Measurements from ENCODE around the gene NUCB2. TPM values are rescaled to one million over a fixed set of nuclear protein-coding genes. Genes with fewer than 3 reads are reported as not detected.
A peak's percentile ranks its signal among the peaks of the same experiment; 100 is the strongest.

NUCB2 gene
- polyA plus RNA-seq, 3 donors, result 8.6 to 41.3 (median 31.4) TPM

DNA sequence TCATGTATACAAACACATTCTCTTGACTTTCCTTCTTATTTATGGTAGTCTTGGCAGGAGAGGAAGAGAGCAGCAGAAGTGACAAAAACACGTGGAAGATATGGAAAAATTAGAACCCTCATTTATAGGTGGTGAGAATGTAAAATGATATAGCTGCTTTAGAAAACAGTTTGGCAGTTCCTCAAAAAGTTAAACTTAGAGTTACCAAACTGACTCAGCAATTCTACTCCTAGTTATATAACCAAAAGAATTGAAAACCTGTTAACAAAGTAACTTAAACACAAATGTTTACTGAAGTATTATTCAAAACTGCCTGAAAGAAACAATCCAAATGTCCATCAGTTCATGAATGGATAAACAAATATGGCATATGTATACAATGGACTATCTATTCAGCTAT is 16.8 kb downstream of the NUCB2 start:
- Histone ChIP-seq H3K27me3 (ENCODE audit: control insufficient read depth in 2 of 2, insufficient read depth in 2 of 2, low read length in 2 of 2) (no peaks in the 10 kb centered on the region), H4K20me1 (ENCODE audit: insufficient read depth, low read length) (no peaks in the 10 kb centered on the region), H3K9ac (ENCODE audit: insufficient read depth, low read length, poor library complexity, severe bottlenecking) (no peak overlapping the region), H3K79me2 (ENCODE audit: insufficient read depth, low read length) (peaks cover 42% of the 10 kb centered on the region), H3K9me3 (replicated peaks in 1 of 2; ENCODE audit: control insufficient read depth in 1 of 2, insufficient read depth in 1 of 2, low read length in 2 of 2) (no peaks in the 10 kb centered on the region), H3K36me3 (replicated peaks in 1 of 2; ENCODE audit: control insufficient read depth in 1 of 2, insufficient read depth in 2 of 2, low read length in 2 of 2) (peaks cover 7 to 23% of the 10 kb centered on the region in 2 donors), H3K4me2 (replicated peaks; ENCODE audit: extremely low read depth, low read length, poor library complexity, severe bottlenecking) (no peak overlapping the region), H3K4me3 (replicated peaks in 1 of 3; ENCODE audit: low read depth in 2 of 3, low read length in 3 of 3) (no peak overlapping the region), H3K4me1 (ENCODE audit: control insufficient read depth in 1 of 2, insufficient read depth in 2 of 2, low read length in 2 of 2) (peaks cover 17 to 34% of the 10 kb centered on the region in 2 donors), H3K27ac (ENCODE audit: low read depth in 1 of 2, low read length in 2 of 2) (peak overlapping the region in 1 of 2 donors; percentile 58), H2AFZ (ENCODE audit: insufficient read depth, low read depth, low read length, poor library complexity, severe bottlenecking) (no peak overlapping the region)
- H3K9me3 Mint-ChIP-seq, result no peaks in the 10 kb centered on the region
- H3K4me3 Mint-ChIP-seq, result no peak overlapping the region
- TF ChIP-seq, protein P1, sequence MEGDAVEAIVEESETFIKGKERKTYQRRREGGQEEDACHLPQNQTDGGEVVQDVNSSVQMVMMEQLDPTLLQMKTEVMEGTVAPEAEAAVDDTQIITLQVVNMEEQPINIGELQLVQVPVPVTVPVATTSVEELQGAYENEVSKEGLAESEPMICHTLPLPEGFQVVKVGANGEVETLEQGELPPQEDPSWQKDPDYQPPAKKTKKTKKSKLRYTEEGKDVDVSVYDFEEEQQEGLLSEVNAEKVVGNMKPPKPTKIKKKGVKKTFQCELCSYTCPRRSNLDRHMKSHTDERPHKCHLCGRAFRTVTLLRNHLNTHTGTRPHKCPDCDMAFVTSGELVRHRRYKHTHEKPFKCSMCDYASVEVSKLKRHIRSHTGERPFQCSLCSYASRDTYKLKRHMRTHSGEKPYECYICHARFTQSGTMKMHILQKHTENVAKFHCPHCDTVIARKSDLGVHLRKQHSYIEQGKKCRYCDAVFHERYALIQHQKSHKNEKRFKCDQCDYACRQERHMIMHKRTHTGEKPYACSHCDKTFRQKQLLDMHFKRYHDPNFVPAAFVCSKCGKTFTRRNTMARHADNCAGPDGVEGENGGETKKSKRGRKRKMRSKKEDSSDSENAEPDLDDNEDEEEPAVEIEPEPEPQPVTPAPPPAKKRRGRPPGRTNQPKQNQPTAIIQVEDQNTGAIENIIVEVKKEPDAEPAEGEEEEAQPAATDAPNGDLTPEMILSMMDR (IDR thresholded peaks at IDR 0.05), result no peak
- no peaks in the 10 kb centered on the region for H3K27me3 Mint-ChIP-seq (ENCODE audit: low read depth in 3 of 3)
- peaks cover 36% of the 10 kb centered on the region for H3K4me1 Mint-ChIP-seq
- intact Hi-C loops (cut with micrococcal nuclease), result no loop called here
- H3K36me3 Mint-ChIP-seq, result peaks cover 15 to 16% of the 10 kb centered on the region in 2 donors
- peak overlapping the region in 2 of 7 donors; percentile 29 to 79 for H3K27ac Mint-ChIP-seq
- no peak for DNase-seq
- no CpG with 5 or more reads among the region's 1 CpG for WGBS (ENCODE audit: insufficient coverage)

DNA sequence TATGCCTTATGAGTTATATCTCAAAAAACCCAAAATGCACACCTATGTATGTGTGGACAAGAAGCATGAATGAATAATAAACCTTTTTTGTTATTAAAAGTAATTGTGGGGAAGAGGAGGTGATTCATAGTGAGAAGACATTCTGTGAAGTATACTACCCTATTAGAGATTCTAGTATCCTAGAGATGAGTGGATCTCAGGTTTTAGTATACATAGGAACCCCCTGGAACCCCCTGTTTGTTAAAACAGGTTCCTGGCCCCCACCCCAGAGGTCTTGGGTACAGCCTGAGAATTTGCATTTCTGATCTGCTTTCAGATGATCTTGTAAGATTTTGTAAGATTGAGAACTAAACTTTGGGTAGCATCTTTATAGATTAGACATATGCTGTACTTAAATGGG is 17.5 kb downstream of the NUCB2 start:
- no peaks in the 10 kb centered on the region for H3K27me3 ChIP-seq (ENCODE audit: control insufficient read depth in 2 of 2, insufficient read depth in 2 of 2, low read length in 2 of 2)
- H3K27ac ChIP-seq (ENCODE audit: low read depth in 1 of 2, low read length in 2 of 2), result peak overlapping the region in 1 of 2 donors; percentile 58
- no peaks in the 10 kb centered on the region for H3K9me3 Mint-ChIP-seq
- DNase-seq, result no peak
- peak overlapping the region in 1 of 7 donors; percentile 21 for H3K27ac Mint-ChIP-seq
- no peak overlapping the region for H3K9ac ChIP-seq (ENCODE audit: insufficient read depth, low read length, poor library complexity, severe bottlenecking)
- TF ChIP-seq, protein P1 (IDR thresholded peaks at IDR 0.05), result no peak
- intact Hi-C loops (cut with micrococcal nuclease), result no loop called here
- H3K36me3 ChIP-seq (replicated peaks in 1 of 2; ENCODE audit: control insufficient read depth in 1 of 2, insufficient read depth in 2 of 2, low read length in 2 of 2), result peaks cover 9 to 27% of the 10 kb centered on the region in 2 donors
- peaks cover 17 to 34% of the 10 kb centered on the region in 2 donors for H3K4me1 ChIP-seq (ENCODE audit: control insufficient read depth in 1 of 2, insufficient read depth in 2 of 2, low read length in 2 of 2)
- no peak overlapping the region for H2AFZ ChIP-seq (ENCODE audit: insufficient read depth, low read depth, low read length, poor library complexity, severe bottlenecking)
- H3K4me3 Mint-ChIP-seq, result no peak overlapping the region
- no peaks in the 10 kb centered on the region for H4K20me1 ChIP-seq (ENCODE audit: insufficient read depth, low read length)
- no peak overlapping the region for H3K4me2 ChIP-seq (replicated peaks; ENCODE audit: extremely low read depth, low read length, poor library complexity, severe bottlenecking)
- H3K79me2 ChIP-seq (ENCODE audit: insufficient read depth, low read length), result peaks cover 42% of the 10 kb centered on the region
- H3K4me3 ChIP-seq (replicated peaks in 1 of 3; ENCODE audit: low read depth in 2 of 3, low read length in 3 of 3), result no peak overlapping the region
- no peaks in the 10 kb centered on the region for H3K9me3 ChIP-seq (replicated peaks in 1 of 2; ENCODE audit: control insufficient read depth in 1 of 2, insufficient read depth in 1 of 2, low read length in 2 of 2)
- H3K36me3 Mint-ChIP-seq, result peaks cover 18 to 20% of the 10 kb centered on the region in 2 donors
- peaks cover 36% of the 10 kb centered on the region for H3K4me1 Mint-ChIP-seq
- no peaks in the 10 kb centered on the region for H3K27me3 Mint-ChIP-seq (ENCODE audit: low read depth in 3 of 3)

Measured in CD14-positive monocyte (primary cell).